ENCODE data around the gene RPS6KA4.

Gene RPS6KA4

DNA sequence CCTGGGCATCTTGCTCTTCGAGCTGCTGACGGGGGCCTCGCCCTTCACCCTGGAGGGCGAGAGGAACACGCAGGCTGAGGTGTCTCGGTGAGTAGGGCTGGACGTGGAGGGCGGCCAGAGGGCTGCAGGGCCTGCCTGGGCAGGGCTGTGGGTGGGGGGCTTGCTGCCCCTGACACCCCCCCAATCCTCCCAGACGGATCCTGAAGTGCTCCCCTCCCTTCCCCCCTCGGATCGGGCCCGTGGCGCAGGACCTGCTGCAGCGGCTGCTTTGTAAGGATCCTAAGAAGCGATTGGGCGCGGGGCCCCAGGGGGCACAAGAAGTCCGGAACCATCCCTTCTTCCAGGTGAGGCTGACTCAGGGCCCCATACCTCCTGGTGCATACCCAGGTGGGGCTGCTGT is 2.7 kb downstream of the RPS6KA4 start:
- no peak for DNase-seq (ENCODE audit: low read depth)
- no peak overlapping the region for H3K4me3 ChIP-seq (ENCODE audit: low read length)
- TF ChIP-seq, protein P1, sequence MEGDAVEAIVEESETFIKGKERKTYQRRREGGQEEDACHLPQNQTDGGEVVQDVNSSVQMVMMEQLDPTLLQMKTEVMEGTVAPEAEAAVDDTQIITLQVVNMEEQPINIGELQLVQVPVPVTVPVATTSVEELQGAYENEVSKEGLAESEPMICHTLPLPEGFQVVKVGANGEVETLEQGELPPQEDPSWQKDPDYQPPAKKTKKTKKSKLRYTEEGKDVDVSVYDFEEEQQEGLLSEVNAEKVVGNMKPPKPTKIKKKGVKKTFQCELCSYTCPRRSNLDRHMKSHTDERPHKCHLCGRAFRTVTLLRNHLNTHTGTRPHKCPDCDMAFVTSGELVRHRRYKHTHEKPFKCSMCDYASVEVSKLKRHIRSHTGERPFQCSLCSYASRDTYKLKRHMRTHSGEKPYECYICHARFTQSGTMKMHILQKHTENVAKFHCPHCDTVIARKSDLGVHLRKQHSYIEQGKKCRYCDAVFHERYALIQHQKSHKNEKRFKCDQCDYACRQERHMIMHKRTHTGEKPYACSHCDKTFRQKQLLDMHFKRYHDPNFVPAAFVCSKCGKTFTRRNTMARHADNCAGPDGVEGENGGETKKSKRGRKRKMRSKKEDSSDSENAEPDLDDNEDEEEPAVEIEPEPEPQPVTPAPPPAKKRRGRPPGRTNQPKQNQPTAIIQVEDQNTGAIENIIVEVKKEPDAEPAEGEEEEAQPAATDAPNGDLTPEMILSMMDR (IDR thresholded peaks at IDR 0.05; ENCODE audit: insufficient read depth, low read depth, low read length, missing control alignments): no peak

DNA sequence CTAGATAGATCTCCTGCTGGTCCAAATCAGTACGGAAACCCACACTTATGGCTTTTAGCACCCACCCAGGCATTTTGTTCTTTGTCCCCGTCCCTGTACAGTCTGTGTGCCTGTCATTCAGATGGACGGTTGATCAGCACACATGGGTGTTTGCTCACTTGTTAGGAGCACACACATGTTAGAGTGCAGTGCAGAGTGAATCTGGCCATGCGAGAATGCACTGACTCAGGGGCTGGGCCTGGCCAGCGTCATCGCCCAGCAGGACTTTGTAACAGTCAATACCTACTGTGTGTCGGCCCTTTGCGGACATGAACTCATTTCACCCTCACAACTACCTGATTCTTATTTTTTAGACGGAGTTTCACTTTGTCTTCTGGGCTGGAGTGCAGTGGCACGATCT is 3.4 kb downstream of the RPS6KA4 start:
- no peak overlapping the region for H3K4me3 ChIP-seq (ENCODE audit: low read length)
- TF ChIP-seq, protein P1 (IDR thresholded peaks at IDR 0.05; ENCODE audit: insufficient read depth, low read depth, low read length, missing control alignments): no peak
- DNase-seq (ENCODE audit: low read depth): no peak

DNA sequence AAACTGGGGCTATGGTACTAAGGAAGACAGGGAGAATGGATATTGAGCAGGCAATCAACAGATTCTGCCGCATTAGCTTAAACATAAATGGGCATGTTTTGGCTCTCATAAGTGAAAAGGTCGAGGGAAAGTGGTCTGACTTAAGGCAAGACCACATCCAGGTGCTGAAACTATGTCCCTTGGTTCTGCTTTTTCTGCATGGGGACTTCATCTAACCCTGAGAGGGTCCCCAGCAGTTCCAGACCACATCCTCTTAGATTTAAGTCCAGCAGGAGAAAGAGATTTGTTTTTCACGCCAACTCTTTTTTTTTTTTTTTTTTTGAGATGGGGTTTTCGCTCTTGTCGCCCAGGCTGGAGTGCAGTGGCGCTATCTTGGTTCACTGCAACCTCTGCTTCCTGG is 5.5 kb downstream of the RPS6KA4 start:
- H3K4me3 ChIP-seq (ENCODE audit: low read length): no peak overlapping the region
- DNase-seq (ENCODE audit: low read depth): no peak
- TF ChIP-seq, protein P1 (IDR thresholded peaks at IDR 0.05; ENCODE audit: insufficient read depth, low read depth, low read length, missing control alignments): no peak

DNA sequence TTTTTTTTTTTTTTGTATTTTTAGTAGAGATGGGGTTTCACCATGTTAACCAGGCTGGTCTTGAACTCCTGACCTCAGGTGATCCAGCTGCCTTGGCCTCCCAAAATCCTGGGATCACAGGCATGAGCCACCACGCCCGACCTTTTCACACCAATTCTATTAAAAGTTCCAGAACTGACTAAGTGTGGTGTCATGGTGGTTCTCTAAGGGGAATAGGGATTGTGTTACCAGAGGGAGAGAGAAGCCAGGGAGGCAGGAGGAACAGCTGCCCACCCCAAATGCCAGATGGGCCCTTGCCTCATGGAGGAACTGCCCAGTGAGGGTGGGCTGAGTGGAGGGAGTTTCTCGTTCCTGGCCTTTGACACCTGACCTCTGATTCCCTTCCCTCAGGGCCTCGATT is 5.9 kb downstream of the RPS6KA4 start:
- TF ChIP-seq, protein P1 (IDR thresholded peaks at IDR 0.05; ENCODE audit: insufficient read depth, low read depth, low read length, missing control alignments): no peak
- H3K4me3 ChIP-seq (ENCODE audit: low read length): no peak overlapping the region
- no peak for DNase-seq (ENCODE audit: low read depth)

DNA sequence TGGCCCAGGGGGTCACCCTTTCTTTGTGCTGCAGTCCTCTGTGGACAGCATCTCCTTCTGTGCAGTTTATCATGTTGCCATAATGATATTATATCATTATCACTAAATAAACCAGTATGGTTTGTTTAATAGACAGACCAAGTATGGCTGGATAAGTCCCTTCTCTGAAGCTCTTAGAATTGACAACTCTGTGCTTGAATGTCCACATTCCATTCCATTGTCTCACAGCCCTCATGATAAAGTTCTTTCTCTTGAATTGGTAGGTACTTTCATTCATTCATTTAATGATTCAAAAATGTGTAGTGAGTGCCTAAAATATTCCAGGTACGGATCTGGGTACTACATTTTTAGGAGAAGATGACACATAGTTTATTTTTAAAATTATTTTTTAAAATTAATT is 7.8 kb downstream of the RPS6KA4 start:
- TF ChIP-seq, protein P1 (IDR thresholded peaks at IDR 0.05; ENCODE audit: insufficient read depth, low read depth, low read length, missing control alignments): no peak
- H3K4me3 ChIP-seq (ENCODE audit: low read length): no peak overlapping the region
- DNase-seq (ENCODE audit: low read depth): peak; percentile 85

DNA sequence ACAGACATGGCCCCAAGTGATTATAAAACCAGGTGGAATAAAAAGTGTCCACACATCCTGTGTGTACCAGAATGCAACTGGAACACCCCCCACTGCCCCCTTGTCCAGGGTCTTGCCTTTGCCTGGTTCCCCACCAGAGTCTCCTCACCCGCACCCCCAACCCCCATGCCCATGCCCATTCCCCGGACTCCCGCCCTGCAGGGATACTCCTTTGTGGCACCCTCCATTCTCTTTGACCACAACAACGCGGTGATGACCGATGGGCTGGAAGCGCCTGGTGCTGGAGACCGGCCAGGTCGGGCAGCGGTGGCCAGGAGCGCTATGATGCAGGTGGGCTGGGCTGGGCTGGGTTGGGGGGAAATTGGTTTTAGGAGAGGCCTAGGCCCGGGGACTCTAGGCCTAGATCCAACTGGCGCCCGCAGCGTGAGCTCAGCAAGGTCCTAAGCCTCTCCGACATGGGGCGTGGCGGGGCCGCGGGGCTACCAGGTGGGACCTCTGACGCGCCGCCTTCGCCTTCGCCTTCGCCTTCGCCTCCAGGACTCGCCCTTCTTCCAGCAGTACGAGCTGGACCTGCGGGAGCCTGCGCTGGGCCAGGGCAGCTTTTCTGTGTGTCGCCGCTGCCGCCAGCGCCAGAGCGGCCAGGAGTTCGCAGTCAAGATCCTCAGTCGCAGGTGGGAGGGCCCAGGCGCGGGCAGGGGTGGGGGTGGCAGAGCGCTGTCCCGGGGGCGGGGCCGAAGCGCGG is 9.1 kb downstream of the RPS6KA4 start:
- no peak for DNase-seq (ENCODE audit: low read depth)
- TF ChIP-seq, protein P1 (IDR thresholded peaks at IDR 0.05; ENCODE audit: insufficient read depth, low read depth, low read length, missing control alignments): no peak
- H3K4me3 ChIP-seq (ENCODE audit: low read length): no peak overlapping the region

DNA sequence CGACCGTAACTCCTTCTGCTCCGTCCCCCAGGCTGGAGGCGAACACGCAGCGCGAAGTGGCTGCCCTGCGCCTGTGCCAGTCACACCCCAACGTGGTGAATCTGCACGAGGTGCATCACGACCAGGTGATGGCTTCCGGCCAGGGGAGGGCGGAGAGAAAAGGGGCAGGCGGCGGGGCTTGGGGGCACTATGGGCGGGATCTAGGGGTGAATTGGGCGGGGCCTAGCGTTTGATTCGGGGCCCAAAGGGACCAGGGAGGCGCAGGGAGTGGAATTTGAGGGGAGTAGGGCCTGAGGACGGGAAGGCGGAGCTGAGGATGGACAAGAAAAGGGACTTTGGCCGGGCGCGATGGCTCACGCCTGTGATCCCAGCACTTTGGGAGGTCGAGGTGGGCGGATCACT is 9.7 kb downstream of the RPS6KA4 start:
- DNase-seq (ENCODE audit: low read depth): no peak
- no peak overlapping the region for H3K4me3 ChIP-seq (ENCODE audit: low read length)
- TF ChIP-seq, protein P1 (IDR thresholded peaks at IDR 0.05; ENCODE audit: insufficient read depth, low read depth, low read length, missing control alignments): no peak
